Ovary (tissue), 3 donors: ENCODE measurements around the gene SBF2.

Source experiments
- CTCF ChIP-seq, 3 donors: fragments of 450-650 bp in 2 of 3; fragments of 200-600 bp in 1 of 3; IDR thresholded peaks; one replicate each; pipeline versions ENCODE4 v1.5.1 to v1.8.0; 2016 to 2022; ENCODE audit warnings: antibody characterized with exemption in 3 of 3, mild to moderate bottlenecking in 1 of 3
- EP300 ChIP-seq: sonication (generic); formaldehyde crosslinking; IDR thresholded peaks from one replicate; pipeline ENCODE4 v1.6.1; 2017; ENCODE audit warnings: antibody characterized with exemption
- POLR2A ChIP-seq: fragments of 450-650 bp; IDR thresholded peaks from one replicate; pipeline ENCODE4 v1.6.1; 2017; ENCODE audit warnings: antibody characterized with exemption, mild to moderate bottlenecking, moderate library complexity
- donor health status: DM: no; HTN: no; CAD: no.

- TF ChIP-seq POLR2A: no peak
- TF ChIP-seq CTCF (IDR thresholded peaks at IDR 0.05): no peak
- no peak for TF ChIP-seq EP300
Observed at GRCh38 chr11:9955391-9955790, 338.6 kb downstream of the SBF2 start.
